Gastroesophageal sphincter (tissue), 3 donors: ENCODE data around the gene ELMOD3.

Experiments
- CTCF ChIP-seq, 4 experiments: fragments of 200-600 bp in 2 of 4; fragments of 450-650 bp in 2 of 4; sonication (generic) in 1 of 4; IDR thresholded peaks; one replicate each; pipeline ENCODE4 v1.5.1; 2017 to 2019; ENCODE audit warnings: antibody characterized with exemption in 4 of 4, mild to moderate bottlenecking in 2 of 4, moderate library complexity in 2 of 4
- POLR2AphosphoS5 ChIP-seq: sonication (generic); formaldehyde crosslinking; IDR thresholded peaks from one replicate; pipeline ENCODE4 v1.6.1; 2017; ENCODE audit warnings: antibody characterized with exemption

- TF ChIP-seq CTCF (IDR thresholded peaks at IDR 0.05) = no peak
- TF ChIP-seq POLR2AphosphoS5 = no peak
These were observed 44.8 kb upstream of the ELMOD3 start for GRCh38 chr2:85309699-85310321.
